ENCODE results near the gene HMOX1. TPM values are rescaled to one million over a fixed set of nuclear protein-coding genes. Genes with fewer than 3 reads are reported as not detected.
A peak's percentile ranks its signal among the peaks of the same experiment; 100 is the strongest.

The HMOX1 gene
- total and polyA plus RNA-seq, 10 donors = 178 to 930 (median 751) TPM

- peaks cover 14 to 43% (median 35%) of the 10 kb centered on the region in 6 donors for H3K4me1 ChIP-seq
- DNase-seq = no peak
- TF ChIP-seq POLR2AphosphoS5 (IDR thresholded peaks at IDR 0.05) (peak in 2 of 3 donors; percentile 5 to 50), CTCF (IDR thresholded peaks at IDR 0.05 in 8 of 11, conservative IDR thresholded peaks at IDR 0.05 in 3 of 11) (no peak)
- H3K4me3 ChIP-seq = no peak overlapping the region
- H3K36me3 ChIP-seq = peaks cover 0 to 59% (median 34%) of the 10 kb centered on the region in 6 donors
- WGBS, 5 donors = 92 to 97% (median 97%) methylated on average over 9 to 18 of the region's 18 CpGs
- no peak overlapping the region for H3K27ac ChIP-seq
- intact Hi-C loops (cut with DNase I; ENCODE audit: low total_unique reads) = no loop called here
- H3K9me3 ChIP-seq = no peaks in the 10 kb centered on the region
- no peaks in the 10 kb centered on the region for H3K27me3 ChIP-seq (replicated peaks in 1 of 7)
These were observed 32.8 kb upstream of the HMOX1 start for GRCh38 chr22:35348026-35348590.

DNA sequence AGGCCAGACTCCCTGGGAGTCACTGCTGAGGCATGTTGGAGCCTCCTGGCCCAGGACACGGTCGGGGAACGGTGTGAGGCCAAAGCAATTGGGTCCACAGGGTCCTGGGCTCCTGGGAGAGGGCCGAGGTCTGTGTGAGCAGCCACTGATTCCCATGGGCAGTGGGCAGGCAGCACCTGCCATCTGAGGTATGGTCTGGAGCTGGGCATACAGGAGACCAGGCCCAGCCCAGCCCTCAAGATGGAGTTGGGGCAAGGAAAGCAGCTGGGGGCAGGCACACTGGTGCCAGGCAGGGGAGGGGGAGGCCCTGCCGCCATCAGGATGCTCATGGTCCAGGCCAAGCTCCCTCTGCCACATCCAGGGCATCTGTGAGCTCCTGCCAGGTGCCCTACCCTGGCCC, 32.2 kb upstream of the HMOX1 start:
- Histone ChIP-seq H3K27me3 (replicated peaks in 1 of 7) (no peaks in the 10 kb centered on the region), H3K27ac (no peak overlapping the region), H3K4me1 (peaks cover 14 to 49% (median 41%) of the 10 kb centered on the region in 6 donors), H3K9me3 (no peaks in the 10 kb centered on the region), H3K4me3 (no peak overlapping the region), H3K36me3 (peaks cover 0 to 53% (median 34%) of the 10 kb centered on the region in 6 donors)
- DNase-seq = no peak
- intact Hi-C loops (cut with DNase I; ENCODE audit: low total_unique reads) = no loop called here
- no peak for TF ChIP-seq CTCF (IDR thresholded peaks at IDR 0.05 in 8 of 11, conservative IDR thresholded peaks at IDR 0.05 in 3 of 11)
- TF ChIP-seq POLR2AphosphoS5 (IDR thresholded peaks at IDR 0.05) = peak in 1 of 3 donors; percentile 5
- 91 to 100% (median 93%) methylated on average over 1 to 5 of the region's 5 CpGs; no CpG with 5 or more reads in 1 of the 5 donors for WGBS, 5 donors

DNA sequence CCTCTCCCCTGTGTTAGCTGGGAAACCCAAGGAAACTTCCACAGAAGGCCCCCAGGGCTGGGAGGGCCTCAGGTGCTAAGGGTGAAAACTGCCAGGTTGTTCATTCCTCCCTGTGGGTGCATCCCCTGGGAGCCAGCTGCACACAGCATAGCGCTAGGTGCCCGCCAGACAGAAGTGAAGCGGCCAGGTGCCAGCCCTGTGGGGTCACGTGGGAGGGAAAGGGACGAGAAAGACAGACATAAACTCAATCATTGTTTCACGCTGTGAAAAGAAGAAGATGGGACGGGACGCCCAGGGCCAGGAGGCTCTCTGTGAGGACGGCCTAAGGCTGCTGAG, 31.6 kb upstream of the HMOX1 start:
- H3K27me3 ChIP-seq (replicated peaks in 1 of 7) = no peaks in the 10 kb centered on the region
- DNase-seq = peak; percentile 76
- H3K4me1 ChIP-seq = peaks cover 14 to 55% (median 44%) of the 10 kb centered on the region in 6 donors
- 49 to 79% (median 74%) methylated on average over 9 of the region's 9 CpGs for WGBS, 5 donors
- peak overlapping the region in 1 of 8 donors; percentile 91 for H3K27ac ChIP-seq
- H3K4me3 ChIP-seq = no peak overlapping the region
- H3K9me3 ChIP-seq = no peaks in the 10 kb centered on the region
- intact Hi-C loops (cut with DNase I; ENCODE audit: low total_unique reads) = no loop called here
- H3K36me3 ChIP-seq = peaks cover 0 to 46% (median 29%) of the 10 kb centered on the region in 6 donors
- no peak for TF ChIP-seq CTCF (IDR thresholded peaks at IDR 0.05 in 8 of 11, conservative IDR thresholded peaks at IDR 0.05 in 3 of 11)
- peak in 2 of 3 donors; percentile 11 to 15 for TF ChIP-seq POLR2AphosphoS5 (IDR thresholded peaks at IDR 0.05)
- no peak for TF ChIP-seq POLR2A (IDR thresholded peaks at IDR 0.05)

DNA sequence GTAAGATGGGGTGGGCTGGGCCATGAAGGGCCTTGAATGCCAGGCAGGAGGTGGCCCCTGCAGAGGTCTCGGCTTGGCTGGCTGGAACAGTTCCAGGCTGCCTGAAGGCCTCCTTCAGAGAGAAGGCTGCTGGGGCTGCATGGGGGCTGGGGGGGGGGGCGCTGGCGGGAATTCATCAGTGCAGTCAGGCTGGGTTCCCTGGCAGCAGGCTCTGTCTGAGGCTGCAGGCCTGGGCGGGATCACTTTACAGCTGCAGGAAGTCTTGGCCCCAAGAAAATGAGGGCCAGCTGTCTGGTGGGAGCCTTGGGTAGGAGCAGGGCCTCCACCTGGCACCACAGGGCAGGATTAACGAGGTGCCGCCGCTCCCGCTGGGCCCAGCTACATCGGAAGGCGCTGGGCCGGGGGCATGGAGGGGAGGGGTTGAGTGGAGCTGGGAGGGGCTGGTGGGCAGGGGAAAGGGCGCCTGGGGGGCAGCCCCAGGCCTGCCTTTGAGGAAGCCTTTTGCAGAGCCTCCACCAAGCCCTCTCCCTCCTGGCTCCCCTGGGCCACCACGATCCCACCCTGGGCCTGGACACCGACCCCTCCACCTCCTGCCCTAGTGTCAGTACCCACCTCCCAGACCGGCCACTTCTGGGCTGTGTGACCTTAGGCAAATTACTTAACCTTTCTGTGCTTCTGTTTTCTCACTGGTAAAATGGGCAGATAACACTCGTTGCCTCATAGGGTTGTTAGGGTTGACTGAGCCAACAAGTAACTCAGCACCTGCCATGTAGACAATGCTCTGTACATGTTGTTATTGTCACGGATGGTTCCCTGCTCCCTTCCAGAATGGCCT, 31.0 kb upstream of the HMOX1 start:
- TF ChIP-seq POLR2A (IDR thresholded peaks at IDR 0.05) = no peak
- TF ChIP-seq POLR2AphosphoS5 (IDR thresholded peaks at IDR 0.05) = peak in 2 of 3 donors; percentile 2 to 24
- Histone ChIP-seq H3K27ac (peak overlapping the region in 5 of 8 donors; percentile 33 to 95 (median 88)), H3K4me1 (peaks cover 14 to 58% (median 44%) of the 10 kb centered on the region in 6 donors), H3K36me3 (peaks cover 0 to 40% (median 23%) of the 10 kb centered on the region in 6 donors), H3K27me3 (replicated peaks in 1 of 7) (no peaks in the 10 kb centered on the region), H3K9me3 (no peaks in the 10 kb centered on the region), H3K4me3 (no peak overlapping the region)
- DNase-seq = peak; percentile 82
- 44 to 62% (median 56%) methylated on average over 14 to 17 of the region's 17 CpGs for WGBS, 5 donors
- intact Hi-C loops (cut with DNase I; ENCODE audit: low total_unique reads) = loop anchor here (5.0 to 10.0 kb wide), 2 partner anchors 55 to 232 kb away; partner anchors contain the start of gene MCM5

Measured in spleen (tissue), 11 donors.